ENCODE measurements around the gene PRKG1. TPM values are rescaled to one million over a fixed set of nuclear protein-coding genes. Genes with fewer than 3 reads are reported as not detected.

The PRKG1 gene
- total RNA-seq, 4 donors from 2014 or later: 26.5 to 72.3 (median 58.1) TPM

- Histone ChIP-seq H3K9me3 (no peaks in the 10 kb centered on the region), H3K36me3 (no peaks in the 10 kb centered on the region), H3K4me1 (no peaks in the 10 kb centered on the region), H3K27me3 (no peaks in the 10 kb centered on the region), H3K27ac (no peak overlapping the region), H3K4me3 (replicated peaks in 1 of 3) (no peak overlapping the region)
- TF ChIP-seq CTCF (IDR thresholded peaks at IDR 0.05) (no peak), POLR2A (IDR thresholded peaks at IDR 0.05) (no peak)
- DNase-seq: no peak
- intact Hi-C loops (cut with DNase I): no loop called here
These were observed 814.0 kb downstream of the PRKG1 start for GRCh38 chr10:51888263-51888662.

GRCh38 chr10:51892313-51892712 lies 818.0 kb downstream of the PRKG1 start:
- Histone ChIP-seq H3K4me3 (replicated peaks in 1 of 3) (no peak overlapping the region), H3K27ac (no peak overlapping the region), H3K4me1 (no peaks in the 10 kb centered on the region), H3K27me3 (no peaks in the 10 kb centered on the region), H3K36me3 (no peaks in the 10 kb centered on the region), H3K9me3 (no peaks in the 10 kb centered on the region)
- DNase-seq: no peak
- intact Hi-C loops (cut with DNase I): no loop called here
- TF ChIP-seq CTCF (IDR thresholded peaks at IDR 0.05): no peak
- TF ChIP-seq POLR2A (IDR thresholded peaks at IDR 0.05): no peak
- 91 to 95% methylated on average over 1 of the region's 1 CpG for WGBS, 2 donors

GRCh38 chr10:51892965-51893658 lies 818.8 kb downstream of the PRKG1 start:
- Histone ChIP-seq H3K27ac (no peak overlapping the region), H3K4me1 (no peaks in the 10 kb centered on the region)
- no peak for TF ChIP-seq CTCF (IDR thresholded peaks at IDR 0.05)
- TF ChIP-seq POLR2A (IDR thresholded peaks at IDR 0.05): no peak

GRCh38 chr10:51894771-51895578 lies 820.7 kb downstream of the PRKG1 start:
- intact Hi-C loops (cut with DNase I): no loop called here
- WGBS, 2 donors: 77% methylated on average over 5 of the region's 5 CpGs
- Histone ChIP-seq H3K4me3 (replicated peaks in 1 of 3) (no peak overlapping the region), H3K36me3 (no peaks in the 10 kb centered on the region), H3K9me3 (no peaks in the 10 kb centered on the region), H3K4me1 (no peaks in the 10 kb centered on the region), H3K27ac (no peak overlapping the region), H3K27me3 (no peaks in the 10 kb centered on the region)
- DNase-seq: peak in 1 of 2 donors; percentile 5
- TF ChIP-seq POLR2A (IDR thresholded peaks at IDR 0.05): no peak
- TF ChIP-seq CTCF (IDR thresholded peaks at IDR 0.05): no peak

More at GRCh38 chr10:51892965-51893658, 818.8 kb downstream of the PRKG1 start:
- intact Hi-C loops (cut with DNase I): no loop called here
- Histone ChIP-seq H3K9me3 (no peaks in the 10 kb centered on the region), H3K36me3 (no peaks in the 10 kb centered on the region), H3K4me3 (replicated peaks in 1 of 3) (no peak overlapping the region), H3K27me3 (no peaks in the 10 kb centered on the region)
- no peak for DNase-seq
- WGBS, 2 donors: 90% methylated on average over 1 of the region's 1 CpG

- H3K4me1 ChIP-seq: no peaks in the 10 kb centered on the region
- 59 to 61% methylated on average over 1 of the region's 1 CpG for WGBS, 2 donors
- intact Hi-C loops (cut with DNase I): no loop called here
- H3K27ac ChIP-seq: no peak overlapping the region
- no peak for TF ChIP-seq CTCF (IDR thresholded peaks at IDR 0.05)
- TF ChIP-seq POLR2A (IDR thresholded peaks at IDR 0.05): no peak
- no peak overlapping the region for H3K4me3 ChIP-seq (replicated peaks in 1 of 3)
- H3K9me3 ChIP-seq: no peaks in the 10 kb centered on the region
- H3K27me3 ChIP-seq: no peaks in the 10 kb centered on the region
- no peak for DNase-seq
- no peaks in the 10 kb centered on the region for H3K36me3 ChIP-seq
These were observed 822.6 kb downstream of the PRKG1 start for GRCh38 chr10:51896849-51897248.
